ENCODE measurements around the gene PRKN. TPM values are rescaled to one million over a fixed set of nuclear protein-coding genes. Genes with fewer than 3 reads are reported as not detected.

Gene PRKN
- total and polyA plus RNA-seq, 9 of the 15 experiments (the other 6 are each of a cell fraction or from before 2014, with no cell fraction given) = 0.03 to 0.96 (median 0.15) TPM; not detected in 2

- Histone ChIP-seq H3K79me2 (ENCODE audit: control insufficient read depth, insufficient read depth, low read length) (no peaks in the 10 kb centered on the region), H3K4me1 (replicated peaks in 1 of 2; ENCODE audit: control insufficient read depth in 2 of 2, insufficient read depth in 2 of 2, low read length in 2 of 2) (no peaks in the 10 kb centered on the region), H3K9me1 (ENCODE audit: control insufficient read depth, insufficient read depth, low read length) (no peaks in the 10 kb centered on the region), H3K9ac (ENCODE audit: insufficient read depth in 1 of 2, low read depth in 2 of 2, low read length in 2 of 2) (no peak overlapping the region), H3K36me3 (ENCODE audit: control insufficient read depth, insufficient read depth, low read length) (no peaks in the 10 kb centered on the region), H3K27ac (ENCODE audit: extremely low read depth, low read depth, low read length) (no peak overlapping the region), H3K4me3 (no peak overlapping the region), H4K20me1 (replicated peaks; ENCODE audit: control insufficient read depth, insufficient read depth, low read length) (no peaks in the 10 kb centered on the region), H3K9me3 (replicated peaks; ENCODE audit: control insufficient read depth, insufficient read depth, low read depth, low read length) (no peaks in the 10 kb centered on the region), H2AFZ (ENCODE audit: low read depth, low read length) (no peak overlapping the region), H3K27me3 (ENCODE audit: control insufficient read depth in 2 of 2, insufficient read depth in 2 of 2, low read length in 2 of 2) (peaks cover 0 to 9% of the 10 kb centered on the region in 2 experiments; a peak in 3 of 5 replicates), H3K4me2 (ENCODE audit: insufficient read depth, low read length) (no peak overlapping the region)
- whole genome bisulfite sequencing (ENCODE audit: insufficient coverage, low coverage, missing lambda C conversion rate) = 1% methylated on average over 4 of the region's 4 CpGs
- FAIRE-seq (no peak), ATAC-seq (no peak), DNase-seq (ENCODE audit: extremely low read depth in 1 of 4, low spot score in 3 of 4) (no peak)
- in situ Hi-C loops (cut with MboI) = no loop called here
- POLR2A ChIA-PET = no interaction called here
- no TSS peak for BruUV-seq (replicated peaks)
- intact Hi-C loops (cut with micrococcal nuclease) = no loop called here
- CTCF ChIA-PET (ENCODE audit: low intra/inter-chr PET ratio) = no interaction called here
- TF ChIP-seq RAD21 (CRISPR knock-in tag; conservative IDR thresholded peaks at IDR 0.05 in 1 of 2, IDR thresholded peaks at IDR 0.05 in 1 of 2) = no peak
- TF ChIP-seq U2AF2 (optimal IDR thresholded peaks at IDR 0.05; ENCODE audit: low read depth, low read length) = no peak
- no peak for TF ChIP-seq ZNF766 (CRISPR knock-in tag; conservative IDR thresholded peaks at IDR 0.05)
- TF ChIP-seq HDAC8 (tag; IDR thresholded peaks at IDR 0.05) = no peak
- no peak for TF ChIP-seq ZKSCAN3 (CRISPR knock-in tag; IDR thresholded peaks at IDR 0.05)
- no peak for TF ChIP-seq THRAP3 (IDR thresholded peaks at IDR 0.05; ENCODE audit: borderline replicate concordance)
- TF ChIP-seq NBN (IDR thresholded peaks at IDR 0.05; ENCODE audit: low read depth) = no peak
- TF ChIP-seq HMG20A (CRISPR knock-in tag; conservative IDR thresholded peaks at IDR 0.05) = no peak
- no peak for TF ChIP-seq CBFA2T2 (conservative IDR thresholded peaks at IDR 0.05)
- TF ChIP-seq PURB (CRISPR knock-in tag; IDR thresholded peaks at IDR 0.05; ENCODE audit: low read depth) = no peak
- no peak for TF ChIP-seq MXI1 (IDR thresholded peaks at IDR 0.05; ENCODE audit: low read depth, low read length)
- no peak for TF ChIP-seq RERE (CRISPR knock-in tag; IDR thresholded peaks at IDR 0.05; ENCODE audit: borderline replicate concordance)
- no peak for TF ChIP-seq TCF15 (CRISPR knock-in tag; IDR thresholded peaks at IDR 0.05)
- TF ChIP-seq PKNOX1 (IDR thresholded peaks at IDR 0.05) = no peak
- TF ChIP-seq WHSC1 (IDR thresholded peaks at IDR 0.05; ENCODE audit: low read length) = no peak
- TF ChIP-seq BRD4 (IDR thresholded peaks at IDR 0.05) = no peak
These were observed 1040.9 kb downstream of the PRKN start for GRCh38 chr6:161686655-161687054.
